Calu3 (cell line): ENCODE measurements around the gene FCHSD2. TPM values are rescaled to one million over a fixed set of nuclear protein-coding genes. Genes with fewer than 3 reads are reported as not detected.

ENCODE experiments used
- BruUV-seq: library from RNA; stranded (reverse); fragments of 400-500 nt; replicated peaks from 2 replicates; lab custom pipeline; 2021; lab: Mats Ljungman, UMichigan
- CTCF ChIA-PET: fragments of 300-600 bp; sonication (Branson Sonifier 250); formaldehyde crosslinking; loops from one replicate; lab custom pipeline; 2022; ENCODE audit warnings: antibody characterized with exemption; lab: Charles Lee
- DNase-seq: peaks from one replicate; pipeline ENCODE4 v3.0.0; 2022
- H3K27ac Mint-ChIP-seq: one replicate; pipeline ENCODE4 v1.8.0; 2022; ENCODE audit warnings: mixed read lengths; ENCODE audit not compliant: unreplicated experiment
- H3K27me3 Mint-ChIP-seq: one replicate; pipeline ENCODE4 v1.8.0; 2022; ENCODE audit warnings: mixed read lengths; ENCODE audit not compliant: unreplicated experiment
- H3K36me3 Mint-ChIP-seq: one replicate; pipeline ENCODE4 v1.8.0; 2022; ENCODE audit warnings: mild to moderate bottlenecking, moderate library complexity, mixed read lengths; ENCODE audit not compliant: insufficient read depth, unreplicated experiment
- H3K4me1 Mint-ChIP-seq: one replicate; pipeline ENCODE4 v1.8.0; 2022; ENCODE audit warnings: mild to moderate bottlenecking, low read depth, mixed read lengths; ENCODE audit not compliant: unreplicated experiment
- H3K4me3 Mint-ChIP-seq: one replicate; pipeline ENCODE4 v1.8.0; 2022; ENCODE audit warnings: mild to moderate bottlenecking, low read depth, moderate library complexity, mixed read lengths; ENCODE audit not compliant: unreplicated experiment
- H3K9me3 Mint-ChIP-seq: one replicate; pipeline ENCODE4 v1.8.0; 2022; ENCODE audit warnings: low read depth, mixed read lengths; ENCODE audit not compliant: unreplicated experiment
- intact Hi-C: fragments of 100-400 bp; cut with micrococcal nuclease; formaldehyde crosslinking; loops from one replicate; pipeline ENCODE4 v1.10.0; 2022; ENCODE audit not compliant: unreplicated experiment
- total RNA-seq: library from RNA; stranded (reverse); gene quantifications from 2 replicates; pipeline ENCODE4 v1.2.3, GENCODE V29; 2022
- TF ChIP-seq, protein P1 (sequence below): fragments of 200-600 bp; IDR thresholded peaks from one replicate; pipeline ENCODE4 v1.8.0; 2022; ENCODE audit warnings: antibody characterized with exemption; ENCODE audit not compliant: unreplicated experiment

The FCHSD2 gene
- total RNA-seq, 1 experiment from 2014 or later: 16.2 TPM

DNA sequence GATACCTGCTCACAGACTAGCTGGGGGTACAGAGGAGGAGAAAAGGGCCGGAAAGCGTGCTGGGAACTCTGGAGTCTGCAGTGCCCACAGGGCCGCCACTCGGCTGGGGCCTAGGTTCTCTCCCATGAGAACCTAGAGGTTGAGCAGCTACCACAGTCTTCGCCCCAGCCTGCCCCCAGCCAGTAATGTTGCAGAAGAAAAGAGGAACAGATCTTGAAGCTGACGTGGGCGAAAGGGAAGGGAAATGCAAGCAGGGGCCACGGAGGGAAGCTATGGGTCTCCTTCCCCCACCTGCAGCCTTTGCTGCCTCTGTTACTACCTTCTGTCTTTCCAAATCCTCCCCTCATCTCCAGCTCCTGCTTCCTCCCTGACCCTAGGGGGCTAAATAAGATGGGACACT, 47.2 kb upstream of the FCHSD2 start:
- BruUV-seq: no TSS peak

DNA sequence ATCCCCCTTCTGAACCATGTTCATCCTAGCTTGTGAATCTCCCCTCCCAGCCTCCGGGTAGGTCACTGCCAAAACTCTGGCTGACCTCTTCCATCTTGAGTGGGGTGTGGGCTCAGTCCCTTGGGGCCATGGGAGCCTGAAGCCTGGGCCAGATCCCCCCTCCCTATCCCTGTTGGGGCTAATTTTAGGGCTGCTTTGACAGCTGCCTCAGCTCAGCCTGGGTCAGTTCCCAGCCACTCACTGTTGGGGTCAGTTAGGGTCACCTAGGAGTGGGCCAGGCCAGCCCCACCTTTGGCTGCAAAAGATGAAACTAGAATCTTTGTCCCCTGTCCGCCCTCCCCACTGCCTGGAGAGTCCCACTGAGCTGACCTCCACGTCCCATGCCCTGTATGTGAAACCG, 46.2 kb upstream of the FCHSD2 start:
- Mint-ChIP-seq H3K36me3 (no peaks in the 10 kb centered on the region), H3K27ac (no peak overlapping the region), H3K27me3 (no peaks in the 10 kb centered on the region), H3K9me3 (no peaks in the 10 kb centered on the region), H3K4me3 (no peak overlapping the region), H3K4me1 (peaks cover 43% of the 10 kb centered on the region)
- CTCF ChIA-PET: no interaction called here
- no peak for DNase-seq
- TF ChIP-seq, protein P1, sequence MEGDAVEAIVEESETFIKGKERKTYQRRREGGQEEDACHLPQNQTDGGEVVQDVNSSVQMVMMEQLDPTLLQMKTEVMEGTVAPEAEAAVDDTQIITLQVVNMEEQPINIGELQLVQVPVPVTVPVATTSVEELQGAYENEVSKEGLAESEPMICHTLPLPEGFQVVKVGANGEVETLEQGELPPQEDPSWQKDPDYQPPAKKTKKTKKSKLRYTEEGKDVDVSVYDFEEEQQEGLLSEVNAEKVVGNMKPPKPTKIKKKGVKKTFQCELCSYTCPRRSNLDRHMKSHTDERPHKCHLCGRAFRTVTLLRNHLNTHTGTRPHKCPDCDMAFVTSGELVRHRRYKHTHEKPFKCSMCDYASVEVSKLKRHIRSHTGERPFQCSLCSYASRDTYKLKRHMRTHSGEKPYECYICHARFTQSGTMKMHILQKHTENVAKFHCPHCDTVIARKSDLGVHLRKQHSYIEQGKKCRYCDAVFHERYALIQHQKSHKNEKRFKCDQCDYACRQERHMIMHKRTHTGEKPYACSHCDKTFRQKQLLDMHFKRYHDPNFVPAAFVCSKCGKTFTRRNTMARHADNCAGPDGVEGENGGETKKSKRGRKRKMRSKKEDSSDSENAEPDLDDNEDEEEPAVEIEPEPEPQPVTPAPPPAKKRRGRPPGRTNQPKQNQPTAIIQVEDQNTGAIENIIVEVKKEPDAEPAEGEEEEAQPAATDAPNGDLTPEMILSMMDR: no peak
- intact Hi-C loops: loop anchor here (5.0 kb wide), 1 partner anchor 39 kb away; no protein-coding TSS in a partner anchor
- BruUV-seq: no TSS peak

More for the DNA sequence above, 47.2 kb upstream of the FCHSD2 start:
- CTCF ChIA-PET: no interaction called here
- intact Hi-C loops: loop anchor here (5.0 kb wide), 1 partner anchor 38 kb away; no protein-coding TSS in a partner anchor
- no peaks in the 10 kb centered on the region for H3K36me3 Mint-ChIP-seq
- H3K27me3 Mint-ChIP-seq: no peaks in the 10 kb centered on the region
- H3K9me3 Mint-ChIP-seq: no peaks in the 10 kb centered on the region
- no peak for DNase-seq
- no peak overlapping the region for H3K4me3 Mint-ChIP-seq
- peaks cover 53% of the 10 kb centered on the region for H3K4me1 Mint-ChIP-seq
- TF ChIP-seq, protein P1: no peak
- no peak overlapping the region for H3K27ac Mint-ChIP-seq

DNA sequence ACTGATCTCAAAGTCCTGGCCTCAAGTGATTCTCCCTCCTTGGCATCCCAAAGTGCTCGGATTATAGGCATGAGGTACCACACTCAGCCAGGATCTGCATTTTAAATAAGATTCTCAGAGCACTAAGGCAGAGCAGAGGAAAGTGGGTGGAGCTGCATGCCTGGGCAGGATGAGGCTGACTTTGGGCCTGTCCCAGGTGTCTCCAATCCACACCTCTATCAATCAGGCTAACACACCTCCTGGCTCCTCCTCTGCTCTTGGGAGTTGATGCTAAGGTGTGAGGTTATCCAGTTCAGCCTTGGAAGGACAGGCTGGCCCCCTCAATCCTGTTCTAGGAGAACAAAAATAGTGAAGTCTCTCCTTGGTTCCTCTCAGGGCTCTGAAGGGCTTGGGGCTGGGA, 45.7 kb upstream of the FCHSD2 start:
- TF ChIP-seq, protein P1: no peak
- Mint-ChIP-seq H3K4me1 (peaks cover 38% of the 10 kb centered on the region), H3K27ac (no peak overlapping the region), H3K9me3 (no peaks in the 10 kb centered on the region), H3K4me3 (no peak overlapping the region), H3K27me3 (peaks cover 3% of the 10 kb centered on the region), H3K36me3 (no peaks in the 10 kb centered on the region)
- CTCF ChIA-PET: interaction anchor here (0.6 kb wide), 1 partner anchor 30 kb away, joined by 5 read pairs; no protein-coding TSS in a partner anchor
- no peak for DNase-seq
- intact Hi-C loops: loop anchor here (5.0 kb wide), 1 partner anchor 39 kb away; no protein-coding TSS in a partner anchor
- BruUV-seq: no TSS peak

DNA sequence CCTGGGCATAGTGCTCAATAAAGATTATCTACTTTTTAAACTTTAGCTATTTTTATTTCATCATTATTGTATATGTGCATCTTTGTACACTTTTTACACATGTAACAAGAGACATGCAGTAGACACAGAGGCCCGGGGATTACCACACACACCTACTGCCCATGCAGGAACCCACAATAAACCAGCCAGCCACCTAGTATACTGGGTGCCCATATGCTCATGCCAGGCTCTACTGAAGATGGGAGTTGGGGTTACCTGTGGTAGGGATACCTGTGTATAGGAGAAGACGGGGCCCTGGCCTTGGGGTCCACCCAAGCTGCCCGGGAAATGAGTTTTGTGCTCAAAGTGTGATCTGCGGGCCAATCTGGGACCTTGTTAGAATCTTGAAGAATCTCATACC, 44.8 kb upstream of the FCHSD2 start:
- intact Hi-C loops: loop anchor here (5.0 kb wide), 1 partner anchor 40 kb away; no protein-coding TSS in a partner anchor
- Mint-ChIP-seq H3K27me3 (peaks cover 8% of the 10 kb centered on the region), H3K4me1 (peaks cover 32% of the 10 kb centered on the region), H3K9me3 (no peaks in the 10 kb centered on the region), H3K27ac (no peak overlapping the region), H3K4me3 (no peak overlapping the region), H3K36me3 (no peaks in the 10 kb centered on the region)
- BruUV-seq: no TSS peak
- DNase-seq: no peak
- CTCF ChIA-PET: interaction anchor here (0.6 to 3.1 kb wide), 3 partner anchors 31 to 56 kb away, joined by 5 to 18 read pairs (median 14); no protein-coding TSS in a partner anchor
- TF ChIP-seq, protein P1: no peak
